Colonic mucosa (tissue), 4 donors: ENCODE results near the gene RBM4. TPM values are rescaled to one million over a fixed set of nuclear protein-coding genes. Genes with fewer than 3 reads are reported as not detected.
"Not testable (repeated sequence)": the region's sequence is repeated elsewhere in the genome, so short reads cannot be mapped to it uniquely, and the experiment has no call there.

Experiments used
- DNase-seq: peaks from one replicate; pipeline ENCODE4 v3.0.0-alpha.2; 2020
- H3K27ac ChIP-seq: fragments of 200-600 bp; one replicate; pipeline ENCODE4 v1.8.0; 2021
- H3K27me3 ChIP-seq: fragments of 200-600 bp; one replicate; pipeline ENCODE4 v1.8.0; 2021
- H3K36me3 ChIP-seq: fragments of 200-600 bp; one replicate; pipeline ENCODE4 v1.8.0; 2021
- H3K4me1 ChIP-seq: fragments of 200-600 bp; one replicate; pipeline ENCODE4 v1.8.0; 2021; ENCODE audit warnings: mild to moderate bottlenecking
- H3K4me3 ChIP-seq: fragments of 200-600 bp; one replicate; pipeline ENCODE4 v1.8.0; 2021
- H3K9ac ChIP-seq, 2 donors: one replicate each; pipeline ENCODE4 v1.7.0; 2013; ENCODE audit warnings: control low read depth in 2 of 2, low read depth in 2 of 2, low read length in 2 of 2
- H3K9me3 ChIP-seq: fragments of 200-600 bp; one replicate; pipeline ENCODE4 v1.8.0; 2021
- intact Hi-C: fragments of 100-400 bp; cut with DNase I; formaldehyde crosslinking; loops from one replicate; pipeline ENCODE4 v1.14.1; 2022
- total RNA-seq, 2 donors: library from RNA; stranded (reverse); fragmentation: NEBNext Ultra II Directional in 1 of 2; extraction: Animal tissue kit (Norgen Biotek cat#: 25700) in 1 of 2; gene quantifications; one replicate each; pipeline ENCODE4 v1.2.1, GENCODE V29; 2021
- TF ChIP-seq, protein P1 (sequence below): fragments of 200-600 bp; IDR thresholded peaks from one replicate; pipeline ENCODE4 v1.8.0; 2022; ENCODE audit warnings: antibody characterized with exemption, mild to moderate bottlenecking
- donor health status: healthy.
- donor health status: DM: no; HTN: no; CAD: no.
- donor health status: DM: no; HTN: no; CAD: no.

RBM4 gene
- total RNA-seq, 2 donors from 2014 or later = 95.4 to 99.0 TPM

DNA sequence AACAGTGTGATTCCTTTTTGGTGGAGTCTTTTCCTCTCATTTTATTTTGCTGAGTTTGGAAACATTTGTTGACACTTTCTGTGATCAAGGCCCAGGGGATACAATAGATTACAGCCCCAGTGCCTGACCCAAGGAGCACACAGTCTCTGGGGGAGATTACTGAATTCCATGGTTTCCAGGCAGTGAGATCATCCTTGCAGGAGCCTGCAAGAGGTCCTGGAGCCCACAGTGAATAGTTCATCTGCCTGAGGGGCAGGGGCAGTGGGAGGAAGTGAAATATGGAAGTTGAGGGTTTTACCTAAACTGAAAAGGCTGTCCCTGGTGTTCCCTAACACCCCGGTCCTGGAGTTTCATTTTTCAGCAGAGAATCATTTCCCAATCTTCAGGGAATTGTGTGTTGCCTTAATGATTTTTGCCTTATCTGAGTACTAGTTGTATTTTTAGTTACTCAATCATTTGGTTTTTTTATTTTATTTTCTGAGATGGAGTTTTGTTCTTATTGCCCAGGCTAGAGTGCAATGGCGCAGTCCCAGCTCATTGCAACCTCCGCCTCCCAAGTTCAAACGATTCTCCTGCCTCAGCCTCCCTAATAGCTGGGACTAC is 37.8 kb upstream of the RBM4 start:
- intact Hi-C loops = no loop called here
- H3K9me3 ChIP-seq = no peaks in the 10 kb centered on the region
- no peak overlapping the region for H3K27ac ChIP-seq
- H3K27me3 ChIP-seq = no peaks in the 10 kb centered on the region
- no peak overlapping the region for H3K4me3 ChIP-seq
- peaks cover 5% of the 10 kb centered on the region for H3K36me3 ChIP-seq
- no peaks in the 10 kb centered on the region for H3K4me1 ChIP-seq
- TF ChIP-seq, protein P1, sequence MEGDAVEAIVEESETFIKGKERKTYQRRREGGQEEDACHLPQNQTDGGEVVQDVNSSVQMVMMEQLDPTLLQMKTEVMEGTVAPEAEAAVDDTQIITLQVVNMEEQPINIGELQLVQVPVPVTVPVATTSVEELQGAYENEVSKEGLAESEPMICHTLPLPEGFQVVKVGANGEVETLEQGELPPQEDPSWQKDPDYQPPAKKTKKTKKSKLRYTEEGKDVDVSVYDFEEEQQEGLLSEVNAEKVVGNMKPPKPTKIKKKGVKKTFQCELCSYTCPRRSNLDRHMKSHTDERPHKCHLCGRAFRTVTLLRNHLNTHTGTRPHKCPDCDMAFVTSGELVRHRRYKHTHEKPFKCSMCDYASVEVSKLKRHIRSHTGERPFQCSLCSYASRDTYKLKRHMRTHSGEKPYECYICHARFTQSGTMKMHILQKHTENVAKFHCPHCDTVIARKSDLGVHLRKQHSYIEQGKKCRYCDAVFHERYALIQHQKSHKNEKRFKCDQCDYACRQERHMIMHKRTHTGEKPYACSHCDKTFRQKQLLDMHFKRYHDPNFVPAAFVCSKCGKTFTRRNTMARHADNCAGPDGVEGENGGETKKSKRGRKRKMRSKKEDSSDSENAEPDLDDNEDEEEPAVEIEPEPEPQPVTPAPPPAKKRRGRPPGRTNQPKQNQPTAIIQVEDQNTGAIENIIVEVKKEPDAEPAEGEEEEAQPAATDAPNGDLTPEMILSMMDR = no peak
- DNase-seq = no peak
- no peak overlapping the region for H3K9ac ChIP-seq

DNA sequence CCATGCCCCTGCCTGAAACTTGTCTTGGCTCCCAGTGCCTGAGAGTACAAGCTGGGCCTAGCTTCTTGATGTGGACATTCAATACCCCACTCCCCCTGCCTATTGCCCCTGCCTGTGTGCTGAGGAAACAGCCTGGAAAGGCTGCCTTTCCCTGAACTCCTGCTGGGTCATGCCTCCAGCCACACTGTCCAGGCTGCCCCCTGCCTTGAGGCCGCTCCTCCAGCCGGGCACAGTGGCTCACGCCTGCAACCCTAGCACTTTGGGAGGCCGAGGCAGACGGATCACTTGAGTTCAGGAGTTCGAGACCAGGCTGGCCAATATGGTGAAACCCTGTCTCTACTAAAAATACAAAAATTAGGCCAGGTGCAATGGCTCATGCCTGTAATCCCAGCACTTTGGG is 35.4 kb upstream of the RBM4 start:
- TF ChIP-seq, protein P1 = no peak
- H3K9me3 ChIP-seq = no peaks in the 10 kb centered on the region
- peaks cover 5% of the 10 kb centered on the region for H3K36me3 ChIP-seq
- no peak overlapping the region for H3K4me3 ChIP-seq
- intact Hi-C loops = no loop called here
- no peak overlapping the region for H3K9ac ChIP-seq
- DNase-seq = no peak
- no peaks in the 10 kb centered on the region for H3K27me3 ChIP-seq
- H3K4me1 ChIP-seq = no peaks in the 10 kb centered on the region
- no peak overlapping the region for H3K27ac ChIP-seq

DNA sequence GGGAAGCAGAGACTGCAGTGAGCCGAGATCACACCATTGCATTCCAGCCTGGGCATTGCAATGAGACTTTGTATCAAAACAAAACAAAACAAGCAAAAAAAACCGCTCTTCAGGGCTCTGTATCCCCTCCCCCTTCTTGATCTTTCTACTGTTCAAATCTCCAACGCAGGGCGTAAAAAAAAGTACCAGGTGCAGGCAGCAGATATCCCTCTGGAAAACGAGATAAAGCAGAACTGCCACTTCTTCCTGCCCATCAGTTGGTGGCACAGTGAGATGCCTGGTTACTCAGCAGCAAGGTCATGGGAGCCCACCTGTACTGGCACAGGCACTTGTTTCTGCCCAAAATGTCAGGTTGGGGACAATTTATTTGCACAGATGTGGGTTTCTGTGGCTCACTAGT is 34.3 kb upstream of the RBM4 start:
- intact Hi-C loops = no loop called here
- no peaks in the 10 kb centered on the region for H3K4me1 ChIP-seq
- H3K9ac ChIP-seq = no peak overlapping the region
- TF ChIP-seq, protein P1 = no peak
- H3K4me3 ChIP-seq = no peak overlapping the region
- no peaks in the 10 kb centered on the region for H3K9me3 ChIP-seq
- H3K27me3 ChIP-seq = no peaks in the 10 kb centered on the region
- H3K36me3 ChIP-seq = peaks cover 5% of the 10 kb centered on the region
- DNase-seq = no peak
- H3K27ac ChIP-seq = no peak overlapping the region

DNA sequence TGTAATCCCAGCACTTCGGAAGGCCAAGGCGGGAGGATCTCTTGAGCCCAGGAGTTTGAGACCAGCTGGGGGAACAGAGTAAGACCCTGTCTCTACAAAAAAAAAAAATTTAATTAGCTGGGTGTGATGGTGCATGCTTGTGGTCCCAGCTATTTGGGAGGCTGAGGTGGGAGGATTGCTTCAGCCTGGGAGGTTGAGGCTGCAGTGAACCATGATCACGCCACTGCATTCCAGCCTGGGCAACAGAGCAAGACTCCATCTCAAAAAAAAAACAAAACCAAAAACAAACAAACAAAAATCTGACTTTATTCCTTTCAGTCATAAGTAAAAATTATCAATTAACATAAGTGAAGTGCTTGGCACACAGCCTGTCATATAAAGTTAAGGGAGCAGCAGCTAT is 31.9 kb upstream of the RBM4 start:
- H3K9me3 ChIP-seq, H3K4me3 ChIP-seq, H3K4me1 ChIP-seq, H3K36me3 ChIP-seq, intact Hi-C loops, H3K27me3 ChIP-seq, DNase-seq: not testable (repeated sequence)
- peak overlapping the region; percentile 62 for H3K27ac ChIP-seq
- H3K9ac ChIP-seq = peak overlapping the region in 1 of 2 donors; percentile 24

- Histone ChIP-seq H3K9me3 (no peaks in the 10 kb centered on the region), H3K27me3 (no peaks in the 10 kb centered on the region), H3K4me1 (no peaks in the 10 kb centered on the region), H3K27ac (peak overlapping the region; percentile 62), H3K9ac (peak overlapping the region; percentile 13 to 24), H3K36me3 (no peaks in the 10 kb centered on the region), H3K4me3 (no peak overlapping the region)
- TF ChIP-seq, protein P1 = no peak
- DNase-seq = peak; percentile 89
- intact Hi-C loops = no loop called here
Observed at GRCh38 chr11:66607126-66607834, 31.2 kb upstream of the RBM4 start.
